H1 (cell line): ENCODE results near the gene GPRIN3. TPM values are rescaled to one million over a fixed set of nuclear protein-coding genes. Genes with fewer than 3 reads are reported as not detected.

Experiments
- CTCF ChIA-PET: fragments of 300-600 bp; sonication (Branson Sonifier 250); formaldehyde crosslinking; loops from one replicate; lab custom pipeline; 2021; ENCODE audit not compliant: partially characterized antibody; lab: Charles Lee
- POLR2A ChIA-PET: fragments of 300-600 bp; sonication (Branson Sonifier 250); formaldehyde crosslinking; loops from one replicate; lab custom pipeline; 2021; ENCODE audit warnings: inconsistent platforms; ENCODE audit not compliant: partially characterized antibody; lab: Charles Lee
- DNase-seq, 2 experiments: peaks; one replicate each; pipeline versions ENCODE4 v3.0.0 to v3.0.0-alpha.2; 2010 to 2022; ENCODE audit warnings: low spot score in 2 of 2, low read depth in 1 of 2, mixed read lengths in 1 of 2
- FAIRE-seq: peaks from 2 replicates; lab custom pipeline; 2011; peaks lifted over from hg19 to GRCh38; lab: Jason Lieb, UNC
- H2AFZ ChIP-seq: 2 replicates; pipeline ENCODE4 v1.8.1; 2012; ENCODE audit warnings: low read length, inconsistent platforms
- H2AK5ac ChIP-seq: 2 replicates; pipeline ENCODE4 v1.6.1; 2013; ENCODE audit warnings: low read depth, low read length
- H2BK120ac ChIP-seq: replicated peaks from 2 replicates; pipeline ENCODE3; 2013; ENCODE audit warnings: low read depth, low read length, inconsistent platforms
- H2BK12ac ChIP-seq: 2 replicates; pipeline ENCODE4 v1.6.1; 2013; ENCODE audit warnings: low read depth, low read length
- H2BK15ac ChIP-seq: 2 replicates; pipeline ENCODE4 v1.6.1; 2013; ENCODE audit warnings: low read length
- H2BK20ac ChIP-seq: 2 replicates; pipeline ENCODE4 v1.6.1; 2013; ENCODE audit warnings: low read length
- H2BK5ac ChIP-seq: 2 replicates; pipeline ENCODE4 v1.6.1; 2013; ENCODE audit warnings: low read depth, low read length
- H3K14ac ChIP-seq: 2 replicates; pipeline ENCODE4 v1.6.1; 2013; ENCODE audit warnings: inconsistent platforms; ENCODE audit not compliant: insufficient read length
- H3K18ac ChIP-seq: 2 replicates; pipeline ENCODE4 v1.6.1; 2013; ENCODE audit warnings: low read length; ENCODE audit errors: extremely low read depth
- H3K23ac ChIP-seq: 2 replicates; pipeline ENCODE4 v1.6.1; 2013; ENCODE audit warnings: inconsistent platforms; ENCODE audit not compliant: insufficient read length
- H3K23me2 ChIP-seq: 2 replicates; pipeline ENCODE4 v1.6.1; 2013; ENCODE audit warnings: low read depth, low read length
- H3K27ac ChIP-seq: 2 replicates; pipeline ENCODE4 v1.6.1; 2011; ENCODE audit warnings: low read depth, low read length, inconsistent platforms
- H3K27me3 ChIP-seq, 4 experiments: replicated peaks in 1 of 4; 1 replicate in 1 of 4; 2 replicates in 3 of 4; pipeline versions ENCODE4 v1.6.1 to v1.8.1; 2011 to 2013; ENCODE audit warnings: low read length in 3 of 4, mild to moderate bottlenecking in 3 of 4, inconsistent platforms in 2 of 4, mixed read lengths in 2 of 4, moderate library complexity in 1 of 4; ENCODE audit not compliant: control insufficient read depth in 3 of 4, insufficient read depth in 3 of 4; ENCODE audit errors: extremely low read depth in 1 of 4
- H3K36me3 ChIP-seq, 4 experiments: 2 replicates each; pipeline versions ENCODE4 v1.6.1 to v1.8.1; 2011 to 2013; ENCODE audit warnings: mild to moderate bottlenecking in 4 of 4, low read length in 3 of 4, moderate library complexity in 2 of 4, control low read depth in 1 of 4, inconsistent platforms in 1 of 4; ENCODE audit not compliant: insufficient read depth in 4 of 4, control insufficient read depth in 2 of 4
- H3K4ac ChIP-seq: replicated peaks from 2 replicates; pipeline ENCODE3; 2013; ENCODE audit warnings: low read length, low read depth, mixed read lengths, inconsistent platforms; ENCODE audit not compliant: insufficient read length
- H3K4me1 ChIP-seq, 4 experiments: replicated peaks in 1 of 4; 1 replicate in 1 of 4; 2 replicates in 3 of 4; pipeline versions ENCODE4 v1.6.1 to v1.8.1; 2011 to 2013; ENCODE audit warnings: low read length in 3 of 4, inconsistent platforms in 2 of 4, mixed read lengths in 1 of 4; ENCODE audit not compliant: insufficient read depth in 4 of 4, control insufficient read depth in 3 of 4
- H3K4me2 ChIP-seq, 2 experiments: 2 replicates each; pipeline versions ENCODE4 v1.6.1 to v1.8.1; 2011 to 2013; ENCODE audit warnings: low read depth in 2 of 2, low read length in 2 of 2, control low read depth in 1 of 2, inconsistent platforms in 1 of 2, mild to moderate bottlenecking in 1 of 2; ENCODE audit not compliant: insufficient read depth in 1 of 2
- H3K4me3 ChIP-seq, 4 experiments: fragments of 200-600, 300-600 bp in 1 of 4; sonication (generic), shearing (Covaris generic), sonication (Bioruptor Twin) in 1 of 4; 2 replicates each; pipeline versions ENCODE4 v1.5.1 to v1.8.1; 2011 to 2016; ENCODE audit warnings: low read length in 4 of 4, low read depth in 3 of 4, control low read depth in 2 of 4, inconsistent platforms in 2 of 4, mild to moderate bottlenecking in 2 of 4, mixed read lengths in 1 of 4, moderate library complexity in 1 of 4; ENCODE audit not compliant: insufficient read depth in 2 of 4; ENCODE audit errors: extremely low read depth in 1 of 4
- H3K56ac ChIP-seq: replicated peaks from 2 replicates; pipeline ENCODE3; 2013; ENCODE audit warnings: low read depth, mild to moderate bottlenecking, mixed read lengths, low read length, inconsistent platforms; ENCODE audit not compliant: insufficient read length
- H3K79me1 ChIP-seq: 2 replicates; pipeline ENCODE4 v1.6.1; 2013; ENCODE audit warnings: low read depth, low read length, control low read depth
- H3K79me2 ChIP-seq, 2 experiments: 2 replicates each; pipeline versions ENCODE4 v1.6.1 to v1.8.1; 2012 to 2013; ENCODE audit warnings: low read length in 2 of 2, mild to moderate bottlenecking in 2 of 2, inconsistent platforms in 1 of 2; ENCODE audit not compliant: insufficient read depth in 2 of 2, control insufficient read depth in 1 of 2
- H3K9ac ChIP-seq, 4 experiments: replicated peaks in 1 of 4; 1 replicate in 1 of 4; 2 replicates in 3 of 4; pipeline versions ENCODE4 v1.6.1 to v1.8.1; 2011 to 2013; ENCODE audit warnings: low read depth in 3 of 4, low read length in 3 of 4, control low read depth in 2 of 4, mild to moderate bottlenecking in 2 of 4, moderate library complexity in 2 of 4, inconsistent platforms in 1 of 4; ENCODE audit errors: extremely low read depth in 1 of 4
- H3K9me3 ChIP-seq, 2 experiments: 2 replicates each; pipeline versions ENCODE4 v1.6.1 to v1.8.1; 2012 to 2013; ENCODE audit warnings: mild to moderate bottlenecking in 2 of 2, moderate library complexity in 2 of 2, control low read depth in 1 of 2, inconsistent platforms in 1 of 2, low read depth in 1 of 2, low read length in 1 of 2, mixed read lengths in 1 of 2; ENCODE audit not compliant: insufficient read depth in 2 of 2
- H4K20me1 ChIP-seq, 2 experiments: replicated peaks in 1 of 2; 2 replicates each; pipeline versions ENCODE3 to v1.8.1; 2011 to 2013; ENCODE audit warnings: inconsistent platforms in 2 of 2, low read length in 2 of 2, mild to moderate bottlenecking in 1 of 2; ENCODE audit not compliant: insufficient read depth in 2 of 2, control insufficient read depth in 1 of 2
- H4K5ac ChIP-seq: 2 replicates; pipeline ENCODE4 v1.6.1; 2013; ENCODE audit warnings: low read length, low read depth, mixed read lengths, inconsistent platforms; ENCODE audit not compliant: insufficient read length
- H4K8ac ChIP-seq: 2 replicates; pipeline ENCODE4 v1.8.0; 2013; ENCODE audit warnings: mild to moderate bottlenecking, moderate library complexity, low read length, inconsistent platforms; ENCODE audit not compliant: insufficient read depth; ENCODE audit errors: extremely low read depth
- H4K91ac ChIP-seq: replicated peaks from 2 replicates; pipeline ENCODE3; 2013; ENCODE audit warnings: low read length, mixed read lengths, inconsistent platforms; ENCODE audit not compliant: insufficient read length
- PHF8 ChIP-seq: fragments of 200-600 bp; sonication (generic); conservative IDR thresholded peaks from 2 replicates; pipeline ENCODE4 v1.7.1; 2012; ENCODE audit warnings: low read depth, mild to moderate bottlenecking, inconsistent platforms, low read length, moderate library complexity
- ZNF274 ChIP-seq: IDR thresholded peaks from 2 replicates; pipeline ENCODE4 v1.7.0; 2012; ENCODE audit warnings: low read length, borderline replicate concordance; ENCODE audit errors: extremely low read depth
- whole genome bisulfite sequencing, 2 experiments: shearing (Covaris generic) in 1 of 2; methylation state at CpG; one replicate each; pipeline versions ENCODE4 v1.1.6 to v1.1.7; 2013 to 2015; ENCODE audit warnings: low lambda C conversion rate in 2 of 2, mixed read lengths in 2 of 2, inconsistent platforms in 1 of 2, low coverage in 1 of 2, missing lambda C conversion rate in 1 of 2; ENCODE audit not compliant: insufficient replicate concordance in 2 of 2, insufficient coverage in 1 of 2, insufficient read length in 1 of 2; ENCODE audit errors: extremely low coverage in 1 of 2, missing lambda C conversion rate in 1 of 2; 5-methylcytosine and 5-hydroxymethylcytosine counted together
- polyA plus RNA-seq, 7 experiments: library from polyadenylated mRNA; depleted of rRNA in 3 of 7; stranded (reverse) in 5 of 7; unstranded in 2 of 7; fragments of >200 nt in 5 of 7; fragments of 200-250 nt in 2 of 7; gene quantifications; 1 replicate in 5 of 7; 2 replicates in 1 of 7; 4 replicates in 1 of 7; pipeline versions ENCODE4 v1.2.1 to v1.2.3, GENCODE V29; 2011 to 2013; ENCODE audit warnings: missing spikeins in 2 of 7, mixed read lengths in 2 of 7
- total RNA-seq: library from RNA; stranded (reverse); fragmentation: NEBNext Ultra II Directional; extraction: Animal tissue kit (Norgen Biotek cat#: 25700); gene quantifications from 2 replicates; pipeline ENCODE4 v1.2.1, GENCODE V29; 2021

Gene GPRIN3
- total and polyA plus RNA-seq, 2 of the 8 experiments (the other 6 are each of a cell fraction or from before 2014, with no cell fraction given) = 0.17 to 1.4 TPM

- H2BK120ac ChIP-seq = no peak overlapping the region
- no peaks in the 10 kb centered on the region for H3K27me3 ChIP-seq
- no peak overlapping the region for H2BK5ac ChIP-seq
- no peak overlapping the region for H2BK20ac ChIP-seq
- no peak overlapping the region for H3K4me3 ChIP-seq
- no peak overlapping the region for H2AFZ ChIP-seq
- no peak overlapping the region for H3K4me2 ChIP-seq
- no peak overlapping the region for H4K91ac ChIP-seq
- no peak overlapping the region for H3K23ac ChIP-seq
- no peak overlapping the region for H2AK5ac ChIP-seq
- ChIA-PET POLR2A (no interaction called here), CTCF (interaction anchor here (4.8 kb wide), 1 partner anchor 11 kb away, joined by 35 read pairs; no protein-coding TSS in a partner anchor)
- H3K9me3 ChIP-seq = no peaks in the 10 kb centered on the region
- H3K79me2 ChIP-seq = no peaks in the 10 kb centered on the region
- H4K20me1 ChIP-seq = no peaks in the 10 kb centered on the region
- H3K56ac ChIP-seq = no peak overlapping the region
- 64% methylated on average over 3 of the region's 3 CpGs; no CpG with 5 or more reads in 1 of the 2 experiments for WGBS, 2 experiments
- no peak overlapping the region for H3K27ac ChIP-seq
- H3K18ac ChIP-seq = no peak overlapping the region
- H4K8ac ChIP-seq = no peak overlapping the region
- H3K79me1 ChIP-seq = no peaks in the 10 kb centered on the region
- no peak overlapping the region for H3K9ac ChIP-seq
- no peak for DNase-seq
- H3K23me2 ChIP-seq = no peaks in the 10 kb centered on the region
- H4K5ac ChIP-seq = no peak overlapping the region
- no peak overlapping the region for H3K4ac ChIP-seq
- H3K36me3 ChIP-seq = no peaks in the 10 kb centered on the region
- no peak overlapping the region for H2BK15ac ChIP-seq
- no peak for FAIRE-seq
- no peak overlapping the region for H3K14ac ChIP-seq
- H2BK12ac ChIP-seq = no peak overlapping the region
- H3K4me1 ChIP-seq = no peaks in the 10 kb centered on the region
- TF ChIP-seq ZNF274 (no peak), PHF8 (no peak)
Measured at GRCh38 chr4:89215736-89216135, 91.9 kb downstream of the GPRIN3 start.
